Fibroblast of lung (primary cell): ENCODE measurements around the gene MLXIP. TPM values are rescaled to one million over a fixed set of nuclear protein-coding genes. Genes with fewer than 3 reads are reported as not detected.
A peak's percentile ranks its signal among the peaks of the same experiment; 100 is the strongest.

Experiments used
- DNase-seq, 2 donors: peaks; one replicate each; pipeline versions ENCODE4 v3.0.0 to v3.0.0-alpha.2; 2010; ENCODE audit warnings: low read depth in 2 of 2
- H2AFZ ChIP-seq: 2 replicates; pipeline ENCODE4 v1.5.1; 2012; ENCODE audit warnings: low read length, control low read depth, inconsistent platforms
- H3K27ac ChIP-seq: 2 replicates; pipeline ENCODE4 v1.5.1; 2011; ENCODE audit warnings: low read length, control low read depth; ENCODE audit not compliant: insufficient read depth
- H3K27me3 ChIP-seq: 2 replicates; pipeline ENCODE4 v1.5.1; 2011; ENCODE audit warnings: mild to moderate bottlenecking, low read length; ENCODE audit not compliant: control insufficient read depth, insufficient read depth
- H3K36me3 ChIP-seq: 2 replicates; pipeline ENCODE4 v1.5.1; 2011; ENCODE audit warnings: low read length; ENCODE audit not compliant: control insufficient read depth, insufficient read depth
- H3K4me1 ChIP-seq: 2 replicates; pipeline ENCODE4 v1.5.1; 2011; ENCODE audit warnings: low read length; ENCODE audit not compliant: control insufficient read depth, insufficient read depth; ENCODE audit errors: extremely low read depth
- H3K4me2 ChIP-seq: 2 replicates; pipeline ENCODE4 v1.5.1; 2011; ENCODE audit warnings: low read length, control low read depth; ENCODE audit not compliant: insufficient read depth; ENCODE audit errors: extremely low read depth
- H3K4me3 ChIP-seq, 4 experiments: fragments of 200-600 bp in 1 of 4; sonication (generic) in 1 of 4; replicated peaks in 1 of 4; 2 replicates each; pipeline ENCODE4 v1.5.1; 2011 to 2016; ENCODE audit warnings: low read length in 4 of 4, low read depth in 3 of 4, mild to moderate bottlenecking in 3 of 4, control low read depth in 2 of 4, inconsistent platforms in 1 of 4, mixed read lengths in 1 of 4; ENCODE audit not compliant: insufficient read depth in 1 of 4; ENCODE audit errors: control extremely low read depth in 1 of 4
- H3K79me2 ChIP-seq: 2 replicates; pipeline ENCODE4 v1.5.1; 2012; ENCODE audit warnings: mild to moderate bottlenecking, low read length, inconsistent platforms; ENCODE audit not compliant: control insufficient read depth, insufficient read depth
- H3K9ac ChIP-seq: 2 replicates; pipeline ENCODE4 v1.5.1; 2011; ENCODE audit warnings: mild to moderate bottlenecking, low read length, control low read depth; ENCODE audit not compliant: insufficient read depth
- H3K9me3 ChIP-seq: 2 replicates; pipeline ENCODE4 v1.5.1; 2012; ENCODE audit warnings: low read depth, low read length; ENCODE audit not compliant: control insufficient read depth, insufficient read depth
- H4K20me1 ChIP-seq: 2 replicates; pipeline ENCODE4 v1.5.1; 2011; ENCODE audit warnings: low read length; ENCODE audit not compliant: control insufficient read depth, insufficient read depth; ENCODE audit errors: extremely low read depth
- CTCF ChIP-seq, 2 donors: IDR thresholded peaks in 1 of 2; conservative IDR thresholded peaks in 1 of 2; 1 replicate in 1 of 2; 2 replicates in 1 of 2; pipeline ENCODE4 v1.5.1; 2011 to 2012; ENCODE audit warnings: low read length in 2 of 2, control low read depth in 1 of 2, inconsistent platforms in 1 of 2, low read depth in 1 of 2, mild to moderate bottlenecking in 1 of 2
- EZH2 ChIP-seq: IDR thresholded peaks from 2 replicates; pipeline ENCODE4 v1.5.1; 2012; ENCODE audit warnings: low read length, control low read depth, mild to moderate bottlenecking; ENCODE audit errors: missing control alignments
- polyA plus RNA-seq, 2 donors: library from polyadenylated mRNA; depleted of rRNA in 1 of 2; stranded (reverse) in 1 of 2; unstranded in 1 of 2; fragments of >200 nt; gene quantifications; 2 replicates each; pipeline ENCODE4 v1.2.1, GENCODE V29; 2011 to 2012; ENCODE audit warnings: missing spikeins in 1 of 2
- total RNA-seq: library from RNA; depleted of rRNA; stranded (reverse); fragments of >200 nt; gene quantifications from 2 replicates; pipeline ENCODE4 v1.2.1, GENCODE V29; 2014

The MLXIP gene
- total and polyA plus RNA-seq, 2 donors (not counting 1 experiment from before 2014, with no cell fraction given) = 6.6 to 17.0 TPM

- no peaks in the 10 kb centered on the region for H3K79me2 ChIP-seq
- H4K20me1 ChIP-seq = no peaks in the 10 kb centered on the region
- H3K4me2 ChIP-seq = no peak overlapping the region
- no peak overlapping the region for H2AFZ ChIP-seq
- no peak overlapping the region for H3K9ac ChIP-seq
- H3K4me1 ChIP-seq = no peaks in the 10 kb centered on the region
- TF ChIP-seq CTCF (conservative IDR thresholded peaks at IDR 0.05 in 1 of 2, IDR thresholded peaks at IDR 0.05 in 1 of 2; ENCODE audit: low read depth in 1 of 2, low read length in 2 of 2) = no peak
- TF ChIP-seq EZH2 = no peak
- H3K9me3 ChIP-seq = no peaks in the 10 kb centered on the region
- H3K27me3 ChIP-seq = no peaks in the 10 kb centered on the region
- H3K4me3 ChIP-seq = no peak overlapping the region
- no peaks in the 10 kb centered on the region for H3K36me3 ChIP-seq
- no peak overlapping the region for H3K27ac ChIP-seq
- peak in 1 of 2 donors; percentile 84 for DNase-seq
Observed at GRCh38 chr12:122048151-122048550, 30.4 kb upstream of the MLXIP start.

- Histone ChIP-seq H3K4me3 (no peak overlapping the region), H2AFZ (no peak overlapping the region), H4K20me1 (no peaks in the 10 kb centered on the region), H3K27me3 (no peaks in the 10 kb centered on the region), H3K79me2 (no peaks in the 10 kb centered on the region), H3K9ac (no peak overlapping the region), H3K4me1 (no peaks in the 10 kb centered on the region), H3K4me2 (no peak overlapping the region), H3K27ac (no peak overlapping the region), H3K36me3 (no peaks in the 10 kb centered on the region), H3K9me3 (no peaks in the 10 kb centered on the region)
- no peak for DNase-seq
- TF ChIP-seq EZH2 (no peak), CTCF (conservative IDR thresholded peaks at IDR 0.05 in 1 of 2, IDR thresholded peaks at IDR 0.05 in 1 of 2; ENCODE audit: low read depth in 1 of 2, low read length in 2 of 2) (no peak)
Observed at GRCh38 chr12:122049827-122050226, 28.7 kb upstream of the MLXIP start.

- Histone ChIP-seq H3K9me3 (no peaks in the 10 kb centered on the region), H3K4me2 (no peak overlapping the region), H2AFZ (no peak overlapping the region), H3K4me3 (no peak overlapping the region), H3K9ac (no peak overlapping the region), H3K4me1 (no peaks in the 10 kb centered on the region), H3K27me3 (no peaks in the 10 kb centered on the region), H3K36me3 (no peaks in the 10 kb centered on the region), H4K20me1 (no peaks in the 10 kb centered on the region), H3K79me2 (no peaks in the 10 kb centered on the region), H3K27ac (no peak overlapping the region)
- DNase-seq = no peak
- TF ChIP-seq CTCF (conservative IDR thresholded peaks at IDR 0.05 in 1 of 2, IDR thresholded peaks at IDR 0.05 in 1 of 2; ENCODE audit: low read depth in 1 of 2, low read length in 2 of 2) = no peak
- no peak for TF ChIP-seq EZH2
Observed at GRCh38 chr12:122050706-122051105, 27.9 kb upstream of the MLXIP start.
